IMR-90 (cell line): ENCODE data around the gene CHMP6. TPM values are rescaled to one million over a fixed set of nuclear protein-coding genes. Genes with fewer than 3 reads are reported as not detected.

Source experiments
- ATAC-seq: fragments of 200-7000 bp; cut with Tn5 transposase; 2 replicates; pipeline ENCODE4 v1.9.1; 2020; ENCODE audit warnings: low read depth, mild to moderate bottlenecking, moderate library complexity
- BruUV-seq: library from RNA; stranded (reverse); fragments of 400-500 nt; replicated peaks from 2 replicates; lab custom pipeline; 2021; lab: Mats Ljungman, UMichigan
- CTCF ChIA-PET: fragments of 300-600 bp; formaldehyde crosslinking; extraction: SDS; loops from one replicate; lab custom pipeline; 2021; ENCODE audit warnings: antibody characterized with exemption; lab: Yijun Ruan, JAX
- POLR2A ChIA-PET: fragments of 300-600 bp; sonication (Branson Sonifier 250); formaldehyde crosslinking; loops from one replicate; lab custom pipeline; 2022; ENCODE audit warnings: antibody characterized with exemption; ENCODE audit not compliant: unreplicated experiment; lab: Charles Lee
- DNase-seq: peaks from one replicate; pipeline ENCODE4 v3.0.0; 2013
- H2AFZ ChIP-seq: replicated peaks from 2 replicates; pipeline ENCODE3; 2013; ENCODE audit warnings: low read length, mild to moderate bottlenecking; ENCODE audit not compliant: poor library complexity
- H2AK5ac ChIP-seq: 2 replicates; pipeline ENCODE4 v1.6.1; 2013; ENCODE audit warnings: low read depth, low read length, inconsistent platforms
- H2AK9ac ChIP-seq: replicated peaks from 2 replicates; pipeline ENCODE3; 2013; ENCODE audit warnings: mild to moderate bottlenecking, low read depth, low read length, moderate library complexity; ENCODE audit not compliant: poor library complexity
- H2BK120ac ChIP-seq: 2 replicates; pipeline ENCODE4 v1.6.1; 2013; ENCODE audit warnings: low read depth, low read length, inconsistent platforms
- H2BK15ac ChIP-seq: 3 replicates; pipeline ENCODE4 v1.6.1; 2013; ENCODE audit warnings: low read depth, low read length, inconsistent platforms
- H2BK20ac ChIP-seq: 2 replicates; pipeline ENCODE4 v1.6.1; 2013; ENCODE audit warnings: low read depth, mild to moderate bottlenecking, inconsistent platforms, low read length, moderate library complexity
- H2BK5ac ChIP-seq: 2 replicates; pipeline ENCODE4 v1.6.1; 2013; ENCODE audit warnings: mild to moderate bottlenecking, low read depth, low read length, inconsistent platforms; ENCODE audit not compliant: poor library complexity, severe bottlenecking
- H3K14ac ChIP-seq: replicated peaks from 2 replicates; pipeline ENCODE4 v1.6.1; 2013; ENCODE audit warnings: low read depth, low read length, inconsistent platforms
- H3K18ac ChIP-seq: 2 replicates; pipeline ENCODE4 v1.6.1; 2013; ENCODE audit warnings: low read depth, low read length, control low read depth
- H3K23ac ChIP-seq: 2 replicates; pipeline ENCODE4 v1.6.1; 2013; ENCODE audit warnings: low read depth, low read length, inconsistent platforms
- H3K27ac ChIP-seq: 2 replicates; pipeline ENCODE4 v1.5.1; 2013; ENCODE audit warnings: mild to moderate bottlenecking, control low read depth, low read length; ENCODE audit not compliant: insufficient read depth
- H3K27me3 ChIP-seq: 2 replicates; pipeline ENCODE4 v1.6.1; 2013; ENCODE audit warnings: low read length; ENCODE audit not compliant: control insufficient read depth, insufficient read depth
- H3K36me3 ChIP-seq: 2 replicates; pipeline ENCODE4 v1.6.1; 2013; ENCODE audit warnings: low read length, mixed read lengths; ENCODE audit not compliant: control insufficient read depth, insufficient read depth
- H3K4ac ChIP-seq: 2 replicates; pipeline ENCODE4 v1.6.1; 2013; ENCODE audit warnings: low read depth, low read length, inconsistent platforms
- H3K4me1 ChIP-seq: 2 replicates; pipeline ENCODE4 v1.6.1; 2013; ENCODE audit warnings: low read length, mixed read lengths; ENCODE audit not compliant: control insufficient read depth, insufficient read depth
- H3K4me2 ChIP-seq: 2 replicates; pipeline ENCODE4 v1.6.1; 2013; ENCODE audit warnings: low read depth, mild to moderate bottlenecking, control low read depth, low read length, moderate library complexity
- H3K4me3 ChIP-seq: 2 replicates; pipeline ENCODE4 v1.5.1; 2013; ENCODE audit warnings: low read depth, mild to moderate bottlenecking, control low read depth, low read length, moderate library complexity; ENCODE audit not compliant: insufficient read depth
- H3K56ac ChIP-seq: 2 replicates; pipeline ENCODE4 v1.6.1; 2013; ENCODE audit warnings: low read length, inconsistent platforms; ENCODE audit not compliant: insufficient read depth; ENCODE audit errors: extremely low read depth
- H3K79me1 ChIP-seq, 2 experiments: 2 replicates each; pipeline ENCODE4 v1.6.1; 2013; ENCODE audit warnings: low read length in 2 of 2, inconsistent platforms in 1 of 2, low read depth in 1 of 2
- H3K9ac ChIP-seq: 2 replicates; pipeline ENCODE4 v1.6.1; 2013; ENCODE audit warnings: low read depth, low read length, control low read depth
- H3K9me1 ChIP-seq: 2 replicates; pipeline ENCODE4 v1.6.1; 2013; ENCODE audit warnings: low read length, inconsistent platforms; ENCODE audit not compliant: insufficient read depth
- H3K9me3 ChIP-seq: 2 replicates; pipeline ENCODE4 v1.6.1; 2013; ENCODE audit warnings: low read length; ENCODE audit not compliant: control insufficient read depth, insufficient read depth
- H4K20me1 ChIP-seq: 2 replicates; pipeline ENCODE4 v1.6.1; 2013; ENCODE audit warnings: low read length, inconsistent platforms; ENCODE audit not compliant: insufficient read depth
- H4K5ac ChIP-seq: 2 replicates; pipeline ENCODE4 v1.6.1; 2013; ENCODE audit warnings: mild to moderate bottlenecking, low read depth, low read length, control low read depth
- H4K8ac ChIP-seq, 2 experiments: 2 replicates each; pipeline ENCODE4 v1.6.1; 2013; ENCODE audit warnings: low read depth in 2 of 2, low read length in 2 of 2, control low read depth in 1 of 2, inconsistent platforms in 1 of 2
- H4K91ac ChIP-seq: 2 replicates; pipeline ENCODE4 v1.6.1; 2013; ENCODE audit warnings: low read depth, low read length, inconsistent platforms; ENCODE audit not compliant: insufficient read depth
- BHLHE40 ChIP-seq: fragments of 150-350 bp; IDR thresholded peaks from 2 replicates; pipeline ENCODE4 v1.6.1; 2016; ENCODE audit warnings: mild to moderate bottlenecking, low read depth, low read length
- CHD1 ChIP-seq: IDR thresholded peaks from 2 replicates; pipeline ENCODE4 v1.6.1; 2012; ENCODE audit warnings: low read depth, low read length, improper control_type of control experiment
- FOS ChIP-seq: fragments of 150-350 bp; IDR thresholded peaks from 2 replicates; pipeline ENCODE4 v1.6.1; 2016; ENCODE audit warnings: low read depth, low read length
- MAZ ChIP-seq: IDR thresholded peaks from 2 replicates; pipeline ENCODE4 v1.6.1; 2012; ENCODE audit warnings: low read depth, mild to moderate bottlenecking, low read length, improper control_type of control experiment, moderate library complexity, borderline replicate concordance
- NFE2L2 ChIP-seq: fragments of 150-350 bp; IDR thresholded peaks from 2 replicates; pipeline ENCODE4 v1.6.1; 2016; ENCODE audit warnings: low read depth, mild to moderate bottlenecking, low read length
- POLR2A ChIP-seq: IDR thresholded peaks from 2 replicates; pipeline ENCODE4 v1.6.1; 2012; ENCODE audit warnings: mild to moderate bottlenecking, low read depth, low read length
- RAD21 ChIP-seq: IDR thresholded peaks from 2 replicates; pipeline ENCODE4 v1.6.1; 2012; ENCODE audit warnings: low read length, improper control_type of control experiment
- RCOR1 ChIP-seq: IDR thresholded peaks from 2 replicates; pipeline ENCODE4 v1.6.1; 2012; ENCODE audit warnings: mild to moderate bottlenecking, low read length, improper control_type of control experiment; ENCODE audit not compliant: insufficient replicate concordance
- SMC3 ChIP-seq: fragments of 150-350 bp; IDR thresholded peaks from 2 replicates; pipeline ENCODE4 v1.6.1; 2016; ENCODE audit warnings: low read depth, mild to moderate bottlenecking, antibody characterized with exemption, low read length, moderate library complexity
- WGBS, 2 experiments: methylation state at CpG; one replicate each; pipeline versions ENCODE4 v1.1.5 to v1.1.7; 2013; ENCODE audit warnings: missing lambda C conversion rate in 2 of 2; ENCODE audit not compliant: insufficient read length in 1 of 2; ENCODE audit errors: extremely low coverage in 2 of 2; 5-methylcytosine and 5-hydroxymethylcytosine counted together
- dilution Hi-C: fragments of 300-500 bp; cut with HindIII; formaldehyde crosslinking; loops from one replicate; pipeline ENCODE4 v1.14.3; 2018; ENCODE audit warnings: low sequenced_read_pairs; ENCODE audit not compliant: unreplicated experiment
- in situ Hi-C: fragments of 300-500 bp; cut with MboI; formaldehyde crosslinking; loops from 3 replicates; pipeline ENCODE4 v1.14.3; 2019; ENCODE audit warnings: low sequenced_read_pairs, inconsistent platforms, mixed read lengths
- intact Hi-C: fragments of 100-400 bp; cut with micrococcal nuclease; formaldehyde crosslinking; loops from 2 replicates; pipeline ENCODE4 v1.10.0; 2022
- polyA plus RNA-seq, 3 experiments: library from polyadenylated mRNA; depleted of rRNA; stranded (reverse); fragments of >200 nt; gene quantifications; 2 replicates each; pipeline ENCODE4 v1.2.3, GENCODE V29; 2012; ENCODE audit warnings: low replicate concordance in 1 of 3
- total RNA-seq: library from RNA; depleted of rRNA; stranded (reverse); fragments of >200 nt; gene quantifications from 2 replicates; pipeline ENCODE4 v1.2.3, GENCODE V29; 2012
- TF ChIP-seq, protein P1 (sequence below): conservative IDR thresholded peaks from 2 replicates; pipeline ENCODE4 v1.5.1; 2012; ENCODE audit warnings: mild to moderate bottlenecking, low read depth, low read length, improper control_type of control experiment
- TF ChIP-seq, protein P2 (sequence below): fragments of 150-350 bp; IDR thresholded peaks from 2 replicates; pipeline ENCODE4 v1.6.1; 2017; ENCODE audit warnings: mild to moderate bottlenecking, antibody characterized with exemption, low read length, low read depth

CHMP6 gene
- total and polyA plus RNA-seq, 2 of the 4 experiments (the other 2 are of a cell fraction), result 5.0 to 40.3 TPM

DNA sequence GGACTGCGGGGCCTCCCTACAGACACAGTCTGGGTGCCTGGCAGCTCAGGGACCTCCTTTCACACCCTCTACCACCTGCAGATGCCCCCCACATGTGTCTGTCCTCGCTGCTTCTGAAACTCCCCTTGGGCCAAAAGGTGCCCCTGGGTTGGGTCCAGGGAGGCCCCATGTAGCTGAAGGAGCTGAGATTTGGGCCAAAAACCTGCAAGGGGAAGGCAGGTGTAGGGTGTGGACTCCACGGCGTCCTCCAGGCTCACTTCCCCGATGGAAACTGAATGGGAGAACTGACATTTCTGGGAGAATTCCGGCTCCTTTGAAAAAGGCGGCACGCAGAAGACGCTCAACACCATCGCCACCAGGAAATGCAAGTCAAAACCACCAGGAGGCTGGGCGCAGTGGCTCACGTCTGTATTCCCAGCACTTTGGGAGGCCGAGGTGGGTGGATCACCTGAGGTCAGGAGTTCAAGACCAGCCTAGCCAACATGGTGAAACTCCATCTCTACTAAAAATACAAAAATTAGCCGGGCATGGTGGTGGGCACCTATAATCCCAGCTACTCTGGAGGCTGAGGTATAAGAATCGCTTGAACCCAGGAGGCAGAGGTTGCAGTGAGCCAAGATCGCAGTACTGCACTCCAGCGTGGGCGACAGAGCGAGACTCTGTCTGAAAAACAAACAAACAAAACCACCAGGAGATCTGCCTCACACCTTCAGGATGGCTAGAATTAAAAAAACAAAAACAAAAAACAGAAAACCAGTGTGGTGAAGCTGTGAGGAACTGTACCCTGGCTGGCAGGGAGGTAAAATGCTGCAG lies 30.1 kb downstream of the CHMP6 start:
- CTCF ChIA-PET, result interaction anchor here (0.6 kb wide), 1 partner anchor 33 kb away, joined by 3 read pairs; no protein-coding TSS in a partner anchor

More for the DNA sequence above, 30.1 kb downstream of the CHMP6 start:
- Histone ChIP-seq H3K36me3 (no peaks in the 10 kb centered on the region), H4K20me1 (no peaks in the 10 kb centered on the region), H3K9me3 (0 out of 2 replicates have a peak, but pooled peaks cover under 1% of the 10 kb centered on the region), H3K79me1 (no peaks in the 10 kb centered on the region), H2AK5ac (no peak overlapping the region), H3K14ac (no peak overlapping the region), H4K91ac (no peak overlapping the region), H3K4me3 (no peak overlapping the region), H3K4ac (no peak overlapping the region), H2AK9ac (no peak overlapping the region), H2BK5ac (no peak overlapping the region), H3K4me2 (no peak overlapping the region), H3K4me1 (peaks cover 10% of the 10 kb centered on the region), H3K9ac (no peak overlapping the region), H3K56ac (no peak overlapping the region), H3K18ac (no peak overlapping the region), H4K5ac (no peak overlapping the region), H3K23ac (no peak overlapping the region), H2AFZ (no peak overlapping the region), H2BK20ac (no peak overlapping the region), H2BK15ac (no peak overlapping the region), H3K9me1 (0 out of 2 replicates have a peak, but pooled peaks cover 3% of the 10 kb centered on the region), H3K27me3 (peaks cover 17% of the 10 kb centered on the region), H2BK120ac (no peak overlapping the region), H4K8ac (no peak overlapping the region), H3K27ac (no peak overlapping the region)
- BruUV-seq, result no TSS peak
- ATAC-seq (no peak), DNase-seq (no peak)
- dilution Hi-C loops (no loop called here), in situ Hi-C loops (no loop called here), intact Hi-C loops (no loop called here)
- no peak for TF ChIP-seq BHLHE40
- TF ChIP-seq POLR2A, result no peak
- no peak for TF ChIP-seq SMC3
- TF ChIP-seq RCOR1, result no peak
- TF ChIP-seq CHD1, result no peak
- TF ChIP-seq MAZ, result no peak
- TF ChIP-seq RAD21, result no peak
- TF ChIP-seq, protein P1, sequence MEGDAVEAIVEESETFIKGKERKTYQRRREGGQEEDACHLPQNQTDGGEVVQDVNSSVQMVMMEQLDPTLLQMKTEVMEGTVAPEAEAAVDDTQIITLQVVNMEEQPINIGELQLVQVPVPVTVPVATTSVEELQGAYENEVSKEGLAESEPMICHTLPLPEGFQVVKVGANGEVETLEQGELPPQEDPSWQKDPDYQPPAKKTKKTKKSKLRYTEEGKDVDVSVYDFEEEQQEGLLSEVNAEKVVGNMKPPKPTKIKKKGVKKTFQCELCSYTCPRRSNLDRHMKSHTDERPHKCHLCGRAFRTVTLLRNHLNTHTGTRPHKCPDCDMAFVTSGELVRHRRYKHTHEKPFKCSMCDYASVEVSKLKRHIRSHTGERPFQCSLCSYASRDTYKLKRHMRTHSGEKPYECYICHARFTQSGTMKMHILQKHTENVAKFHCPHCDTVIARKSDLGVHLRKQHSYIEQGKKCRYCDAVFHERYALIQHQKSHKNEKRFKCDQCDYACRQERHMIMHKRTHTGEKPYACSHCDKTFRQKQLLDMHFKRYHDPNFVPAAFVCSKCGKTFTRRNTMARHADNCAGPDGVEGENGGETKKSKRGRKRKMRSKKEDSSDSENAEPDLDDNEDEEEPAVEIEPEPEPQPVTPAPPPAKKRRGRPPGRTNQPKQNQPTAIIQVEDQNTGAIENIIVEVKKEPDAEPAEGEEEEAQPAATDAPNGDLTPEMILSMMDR, result no peak
- TF ChIP-seq, protein P2, sequence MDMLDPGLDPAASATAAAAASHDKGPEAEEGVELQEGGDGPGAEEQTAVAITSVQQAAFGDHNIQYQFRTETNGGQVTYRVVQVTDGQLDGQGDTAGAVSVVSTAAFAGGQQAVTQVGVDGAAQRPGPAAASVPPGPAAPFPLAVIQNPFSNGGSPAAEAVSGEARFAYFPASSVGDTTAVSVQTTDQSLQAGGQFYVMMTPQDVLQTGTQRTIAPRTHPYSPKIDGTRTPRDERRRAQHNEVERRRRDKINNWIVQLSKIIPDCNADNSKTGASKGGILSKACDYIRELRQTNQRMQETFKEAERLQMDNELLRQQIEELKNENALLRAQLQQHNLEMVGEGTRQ, result no peak
- TF ChIP-seq FOS, result no peak
- TF ChIP-seq NFE2L2, result no peak
- WGBS, 2 experiments, result 100% methylated on average over 5 of the region's 19 CpGs; no CpG with 5 or more reads in 1 of the 2 experiments
- POLR2A ChIA-PET, result no interaction called here
